ENCODE results near the gene PRDM16. TPM values are rescaled to one million over a fixed set of nuclear protein-coding genes. Genes with fewer than 3 reads are reported as not detected.

PRDM16 gene
- total RNA-seq, 2 experiments from 2014 or later = 0.05 to 0.20 TPM

- H3K27ac Mint-ChIP-seq = no peak overlapping the region
- H3K4me3 Mint-ChIP-seq = no peak overlapping the region
- intact Hi-C loops (cut with micrococcal nuclease) = no loop called here
- H3K27me3 Mint-ChIP-seq (ENCODE audit: low read depth) = peaks cover 37% of the 10 kb centered on the region
- no peaks in the 10 kb centered on the region for H3K36me3 Mint-ChIP-seq (ENCODE audit: low read depth)
- CTCF ChIA-PET = no interaction called here
- no peak for DNase-seq
- peaks cover 6% of the 10 kb centered on the region for H3K4me1 Mint-ChIP-seq (ENCODE audit: low read depth)
- H3K9me3 Mint-ChIP-seq = no peaks in the 10 kb centered on the region
Observed at GRCh38 chr1:3393987-3394920, 325.3 kb downstream of the PRDM16 start.

- no peak overlapping the region for H3K27ac Mint-ChIP-seq
- H3K9me3 Mint-ChIP-seq = no peaks in the 10 kb centered on the region
- H3K4me3 Mint-ChIP-seq = no peak overlapping the region
- H3K27me3 Mint-ChIP-seq (ENCODE audit: low read depth) = peaks cover 34% of the 10 kb centered on the region
- CTCF ChIA-PET = no interaction called here
- no peaks in the 10 kb centered on the region for H3K36me3 Mint-ChIP-seq (ENCODE audit: low read depth)
- H3K4me1 Mint-ChIP-seq (ENCODE audit: low read depth) = peaks cover 6% of the 10 kb centered on the region
- intact Hi-C loops (cut with micrococcal nuclease) = no loop called here
- DNase-seq = no peak
Observed at GRCh38 chr1:3396411-3396810, 327.4 kb downstream of the PRDM16 start.

- Mint-ChIP-seq H3K27me3 (ENCODE audit: low read depth) (peaks cover 29% of the 10 kb centered on the region), H3K4me1 (ENCODE audit: low read depth) (peaks cover 6% of the 10 kb centered on the region), H3K9me3 (no peaks in the 10 kb centered on the region), H3K4me3 (no peak overlapping the region), H3K27ac (no peak overlapping the region), H3K36me3 (ENCODE audit: low read depth) (no peaks in the 10 kb centered on the region)
- DNase-seq = no peak
- CTCF ChIA-PET = no interaction called here
- intact Hi-C loops (cut with micrococcal nuclease) = no loop called here
Observed at GRCh38 chr1:3397311-3397710, 328.3 kb downstream of the PRDM16 start.

DNA sequence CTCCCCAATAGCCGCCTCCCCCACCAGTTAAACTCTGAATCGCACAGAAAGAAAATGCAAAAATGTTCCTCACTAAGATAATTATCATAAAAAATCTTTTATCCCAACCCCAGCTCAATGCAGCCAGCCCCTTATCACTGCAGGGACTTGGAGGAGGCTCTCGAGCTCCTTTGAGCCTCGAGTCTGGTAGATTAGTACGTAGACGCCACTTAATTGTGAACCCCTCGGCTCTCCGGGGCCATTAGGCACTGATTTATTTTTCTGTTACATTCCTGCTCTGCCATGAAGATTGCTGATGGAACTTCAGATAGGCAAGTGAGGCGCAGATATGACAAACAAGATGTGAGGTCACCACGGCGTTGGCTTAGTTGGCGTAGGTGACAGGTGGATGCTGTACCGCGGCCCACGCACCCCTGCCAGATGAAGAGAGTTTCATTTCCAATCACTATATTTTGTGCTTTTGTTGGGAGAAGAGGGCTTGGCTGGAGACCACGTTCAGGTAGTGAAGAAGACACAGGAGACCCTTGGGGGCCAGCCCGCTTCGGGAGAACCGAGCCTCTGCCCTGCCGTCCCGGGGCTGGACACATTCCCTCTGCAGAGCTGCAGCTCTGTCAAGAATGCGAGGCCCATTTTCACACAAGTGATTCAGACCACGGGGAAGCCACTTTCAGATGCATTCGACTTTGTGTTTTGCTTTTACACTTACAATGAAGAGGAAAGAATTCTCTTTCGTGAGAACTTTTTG is 329.6 kb downstream of the PRDM16 start:
- Mint-ChIP-seq H3K27ac (no peak overlapping the region), H3K4me3 (no peak overlapping the region), H3K4me1 (ENCODE audit: low read depth) (no peaks in the 10 kb centered on the region), H3K27me3 (ENCODE audit: low read depth) (peaks cover 16% of the 10 kb centered on the region), H3K9me3 (no peaks in the 10 kb centered on the region), H3K36me3 (ENCODE audit: low read depth) (no peaks in the 10 kb centered on the region)
- no peak for DNase-seq
- CTCF ChIA-PET = no interaction called here
- intact Hi-C loops (cut with micrococcal nuclease) = no loop called here

DNA sequence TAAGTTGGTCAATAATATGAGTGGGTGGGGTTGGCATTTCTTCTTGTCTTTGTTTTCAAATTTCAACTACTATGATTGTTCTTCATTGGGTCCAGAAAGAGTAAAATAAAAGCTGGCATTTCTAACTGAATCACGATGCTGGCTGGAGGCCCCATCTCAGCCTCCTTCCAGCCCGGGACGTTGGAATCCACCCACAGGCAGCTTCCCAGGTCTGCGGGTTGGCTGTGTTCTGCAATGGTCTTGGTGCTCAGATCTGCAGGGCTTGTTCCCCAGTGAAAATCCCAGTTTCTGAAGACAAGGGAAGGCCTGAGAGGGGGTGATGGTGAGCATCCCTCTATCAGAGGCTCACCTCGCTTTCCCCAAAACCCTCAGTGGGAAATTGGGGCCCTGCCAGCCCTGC is 330.7 kb downstream of the PRDM16 start:
- Mint-ChIP-seq H3K9me3 (no peaks in the 10 kb centered on the region), H3K36me3 (ENCODE audit: low read depth) (no peaks in the 10 kb centered on the region), H3K27ac (no peak overlapping the region), H3K4me3 (no peak overlapping the region), H3K4me1 (ENCODE audit: low read depth) (no peaks in the 10 kb centered on the region), H3K27me3 (ENCODE audit: low read depth) (peaks cover 14% of the 10 kb centered on the region)
- CTCF ChIA-PET = no interaction called here
- intact Hi-C loops (cut with micrococcal nuclease) = no loop called here
- DNase-seq = no peak

DNA sequence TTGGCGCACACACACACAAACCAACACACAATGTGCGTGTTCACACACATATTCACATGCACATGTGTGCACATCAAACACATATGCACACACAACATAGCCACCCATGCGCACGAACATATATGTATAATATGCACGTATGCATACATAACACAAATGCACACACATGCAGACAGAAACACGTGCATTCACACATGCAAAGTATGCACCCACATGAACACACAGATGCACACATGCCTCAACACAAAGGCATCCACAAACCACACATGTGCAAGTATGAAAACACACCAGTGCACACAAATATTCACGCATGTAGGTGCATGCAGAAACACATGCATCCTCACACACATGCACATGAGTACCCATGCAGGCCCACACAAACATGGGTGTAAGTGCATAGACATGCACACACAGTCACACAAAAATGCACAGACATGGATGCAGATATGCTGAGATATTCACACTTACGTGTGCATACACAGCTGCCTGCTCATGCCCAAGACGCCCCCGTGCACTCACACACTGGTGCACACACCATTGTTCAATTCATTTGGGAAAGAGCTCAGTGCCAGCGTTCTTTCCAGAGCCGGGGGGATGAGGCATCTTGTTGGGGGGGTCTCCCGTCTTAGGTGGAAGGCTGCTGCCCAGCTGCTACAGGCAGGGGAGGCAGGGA is 332.7 kb downstream of the PRDM16 start:
- no peak overlapping the region for H3K27ac Mint-ChIP-seq
- no peaks in the 10 kb centered on the region for H3K4me1 Mint-ChIP-seq (ENCODE audit: low read depth)
- no peaks in the 10 kb centered on the region for H3K36me3 Mint-ChIP-seq (ENCODE audit: low read depth)
- no peaks in the 10 kb centered on the region for H3K27me3 Mint-ChIP-seq (ENCODE audit: low read depth)
- H3K9me3 Mint-ChIP-seq = no peaks in the 10 kb centered on the region
- no peak overlapping the region for H3K4me3 Mint-ChIP-seq
- CTCF ChIA-PET = no interaction called here
- no peak for DNase-seq
- intact Hi-C loops (cut with micrococcal nuclease) = no loop called here

DNA sequence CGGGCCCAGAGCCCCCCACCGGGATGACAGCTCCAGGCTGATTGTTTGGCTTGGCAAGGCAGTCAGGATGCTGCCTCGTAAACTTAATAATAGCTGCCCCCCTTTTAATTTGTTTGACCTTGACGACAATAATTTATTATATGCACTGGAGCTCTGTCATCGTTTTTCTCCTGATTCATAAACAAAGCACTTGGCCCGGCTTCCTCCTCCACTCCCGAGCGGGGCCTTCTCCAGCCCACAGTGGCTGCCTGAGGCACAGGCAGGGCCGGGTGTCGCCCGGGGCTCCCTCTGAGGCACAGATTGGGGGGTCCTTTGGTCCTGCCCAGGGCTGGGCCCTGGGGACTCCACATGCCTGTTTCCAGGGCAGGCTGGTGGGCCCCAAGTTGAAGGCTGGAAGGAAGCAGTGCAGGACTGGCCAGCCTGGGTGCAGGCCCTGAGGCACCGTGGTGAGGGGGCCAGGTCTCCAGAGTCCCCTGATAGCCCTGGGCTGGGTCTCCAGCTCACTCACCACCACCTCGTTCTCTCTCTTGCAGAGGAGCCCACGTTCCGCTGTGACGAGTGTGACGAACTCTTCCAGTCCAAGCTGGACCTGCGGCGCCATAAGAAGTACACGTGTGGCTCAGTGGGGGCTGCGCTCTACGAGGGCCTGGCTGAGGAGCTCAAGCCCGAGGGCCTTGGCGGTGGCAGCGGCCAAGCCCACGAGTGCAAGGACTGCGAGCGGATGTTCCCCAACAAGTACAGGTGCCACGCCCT is 333.4 kb downstream of the PRDM16 start:
- Mint-ChIP-seq H3K4me3 (no peak overlapping the region), H3K27ac (no peak overlapping the region), H3K9me3 (no peaks in the 10 kb centered on the region), H3K27me3 (ENCODE audit: low read depth) (no peaks in the 10 kb centered on the region), H3K4me1 (ENCODE audit: low read depth) (no peaks in the 10 kb centered on the region), H3K36me3 (ENCODE audit: low read depth) (no peaks in the 10 kb centered on the region)
- no peak for DNase-seq
- CTCF ChIA-PET = no interaction called here
- intact Hi-C loops (cut with micrococcal nuclease) = no loop called here

DNA sequence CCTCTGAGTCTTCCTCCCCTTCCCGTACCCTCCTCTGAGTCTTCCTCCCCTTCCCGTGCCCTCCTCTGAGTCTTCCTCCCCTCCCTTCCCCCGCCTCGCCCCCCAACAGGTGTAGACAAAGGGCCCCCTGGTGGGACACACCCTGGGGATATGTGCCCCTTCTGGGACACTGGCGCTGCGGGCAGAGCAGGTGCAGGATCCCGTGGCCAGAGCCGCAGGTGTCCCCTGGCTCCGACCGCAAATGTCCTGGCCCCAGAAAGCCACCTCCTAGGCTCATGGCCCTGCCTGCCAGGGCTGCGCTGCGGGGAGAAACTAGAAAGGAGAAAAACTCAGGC is 334.0 kb downstream of the PRDM16 start:
- CTCF ChIA-PET = no interaction called here
- H3K27ac Mint-ChIP-seq = no peak overlapping the region
- no peaks in the 10 kb centered on the region for H3K27me3 Mint-ChIP-seq (ENCODE audit: low read depth)
- H3K4me1 Mint-ChIP-seq (ENCODE audit: low read depth) = no peaks in the 10 kb centered on the region
- intact Hi-C loops (cut with micrococcal nuclease) = no loop called here
- H3K36me3 Mint-ChIP-seq (ENCODE audit: low read depth) = no peaks in the 10 kb centered on the region
- DNase-seq = no peak
- no peak overlapping the region for H3K4me3 Mint-ChIP-seq
- H3K9me3 Mint-ChIP-seq = no peaks in the 10 kb centered on the region

DNA sequence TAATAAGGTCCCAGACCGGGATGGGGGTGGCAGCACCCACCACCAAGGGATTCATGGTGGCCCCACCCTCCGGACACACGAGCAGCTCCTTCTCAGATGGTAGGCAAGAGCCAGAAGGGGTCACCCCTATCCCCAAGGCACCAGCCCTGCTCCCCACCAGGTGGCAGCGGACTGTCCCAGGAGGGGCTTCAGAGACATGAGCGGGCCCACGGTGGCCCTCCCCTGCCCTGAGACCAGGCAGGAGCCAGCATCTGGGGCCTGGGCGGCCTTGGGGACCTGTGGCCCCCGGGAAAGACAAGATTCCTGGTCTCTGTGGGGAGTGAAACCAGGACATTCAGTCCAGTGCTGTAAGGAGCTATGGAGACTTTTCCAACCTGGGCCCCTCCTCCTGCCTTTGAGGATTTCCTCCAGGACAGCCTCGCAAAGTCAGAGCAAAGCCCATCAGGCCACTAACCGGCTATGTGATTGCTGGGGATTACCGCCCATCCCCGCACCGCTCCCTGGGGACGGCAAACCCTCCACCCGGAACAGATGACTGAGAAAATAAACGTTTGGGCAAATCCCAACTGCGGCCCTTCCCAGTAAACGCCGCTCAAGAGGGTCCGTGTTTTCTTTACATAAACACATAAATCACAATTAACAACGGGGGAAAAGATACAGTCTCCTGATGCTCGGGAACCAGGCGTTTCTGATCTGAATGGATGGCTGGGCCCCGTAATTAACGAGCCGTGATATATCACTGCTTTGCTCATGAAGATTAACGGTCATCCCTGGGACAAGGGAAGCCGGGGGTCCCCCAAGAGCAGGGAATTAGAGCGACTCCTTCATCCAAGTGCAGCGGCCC is 334.6 kb downstream of the PRDM16 start:
- no peak overlapping the region for H3K27ac Mint-ChIP-seq
- CTCF ChIA-PET = no interaction called here
- H3K36me3 Mint-ChIP-seq (ENCODE audit: low read depth) = no peaks in the 10 kb centered on the region
- H3K4me3 Mint-ChIP-seq = no peak overlapping the region
- no peaks in the 10 kb centered on the region for H3K27me3 Mint-ChIP-seq (ENCODE audit: low read depth)
- H3K9me3 Mint-ChIP-seq = no peaks in the 10 kb centered on the region
- no peaks in the 10 kb centered on the region for H3K4me1 Mint-ChIP-seq (ENCODE audit: low read depth)
- intact Hi-C loops (cut with micrococcal nuclease) = no loop called here
- no peak for DNase-seq

- intact Hi-C loops (cut with micrococcal nuclease) = no loop called here
- H3K4me1 Mint-ChIP-seq (ENCODE audit: low read depth) = no peaks in the 10 kb centered on the region
- H3K27me3 Mint-ChIP-seq (ENCODE audit: low read depth) = no peaks in the 10 kb centered on the region
- no peak overlapping the region for H3K27ac Mint-ChIP-seq
- H3K9me3 Mint-ChIP-seq = no peaks in the 10 kb centered on the region
- H3K36me3 Mint-ChIP-seq (ENCODE audit: low read depth) = no peaks in the 10 kb centered on the region
- CTCF ChIA-PET = no interaction called here
- no peak overlapping the region for H3K4me3 Mint-ChIP-seq
- no peak for DNase-seq
Observed at GRCh38 chr1:3404301-3404700, 335.3 kb downstream of the PRDM16 start.

GRCh38 chr1:3404801-3405200 is 335.8 kb downstream of the PRDM16 start:
- H3K27me3 Mint-ChIP-seq (ENCODE audit: low read depth) = no peaks in the 10 kb centered on the region
- CTCF ChIA-PET = no interaction called here
- no peaks in the 10 kb centered on the region for H3K9me3 Mint-ChIP-seq
- no peaks in the 10 kb centered on the region for H3K4me1 Mint-ChIP-seq (ENCODE audit: low read depth)
- H3K27ac Mint-ChIP-seq = no peak overlapping the region
- H3K36me3 Mint-ChIP-seq (ENCODE audit: low read depth) = no peaks in the 10 kb centered on the region
- no peak for DNase-seq
- intact Hi-C loops (cut with micrococcal nuclease) = no loop called here
- no peak overlapping the region for H3K4me3 Mint-ChIP-seq

DNA sequence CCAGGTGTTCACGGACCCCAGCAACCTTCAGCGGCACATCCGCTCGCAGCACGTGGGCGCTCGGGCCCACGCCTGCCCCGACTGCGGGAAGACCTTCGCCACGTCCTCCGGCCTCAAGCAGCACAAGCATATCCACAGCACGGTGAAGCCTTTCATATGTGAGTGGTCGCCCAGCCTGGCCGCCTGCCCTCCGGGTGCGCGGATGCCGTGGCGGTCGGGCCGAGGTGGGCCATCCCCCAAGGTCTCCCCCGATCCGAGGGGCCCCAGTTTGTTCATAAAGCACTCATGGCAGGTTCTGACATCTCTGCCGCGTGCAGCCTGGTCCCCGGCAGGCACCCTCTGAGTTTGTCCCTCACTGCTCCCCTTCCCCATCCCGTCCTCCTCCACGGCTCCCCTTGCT is 336.5 kb downstream of the PRDM16 start:
- Mint-ChIP-seq H3K4me3 (no peak overlapping the region), H3K36me3 (ENCODE audit: low read depth) (no peaks in the 10 kb centered on the region), H3K27ac (no peak overlapping the region), H3K9me3 (no peaks in the 10 kb centered on the region), H3K4me1 (ENCODE audit: low read depth) (no peaks in the 10 kb centered on the region), H3K27me3 (ENCODE audit: low read depth) (no peaks in the 10 kb centered on the region)
- intact Hi-C loops (cut with micrococcal nuclease) = no loop called here
- no peak for DNase-seq
- CTCF ChIA-PET = no interaction called here

Measured in activated naive CD4-positive, alpha-beta T cell treated with anti-CD3 and anti-CD28 coated beads for 36 hours (primary cell).